Measurements from ENCODE around the gene PLEKHH1. TPM values are rescaled to one million over a fixed set of nuclear protein-coding genes. Genes with fewer than 3 reads are reported as not detected.

Gene PLEKHH1
- total and polyA plus RNA-seq, 2 of the 8 experiments (the other 6 are each of a cell fraction or from before 2014, with no cell fraction given), result 28.3 to 33.3 TPM

GRCh38 chr14:67571991-67572323 is 38.9 kb downstream of the PLEKHH1 start:
- Histone ChIP-seq H3K4me3 (ENCODE audit: extremely low read depth in 1 of 4, insufficient read depth in 2 of 4, low read depth in 3 of 4, low read length in 4 of 4) (no peak overlapping the region), H3K79me2 (ENCODE audit: control insufficient read depth in 1 of 2, insufficient read depth in 2 of 2, low read length in 2 of 2) (no peaks in the 10 kb centered on the region), H2BK15ac (ENCODE audit: low read length) (no peak overlapping the region), H4K91ac (replicated peaks; ENCODE audit: insufficient read length, low read length) (no peak overlapping the region), H3K56ac (replicated peaks; ENCODE audit: insufficient read length, low read depth, low read length) (no peak overlapping the region), H3K23ac (ENCODE audit: insufficient read length) (no peak overlapping the region), H3K4ac (replicated peaks; ENCODE audit: insufficient read length, low read depth, low read length) (no peak overlapping the region), H3K14ac (ENCODE audit: insufficient read length) (no peak overlapping the region), H3K9me3 (ENCODE audit: insufficient read depth in 2 of 2, low read depth in 1 of 2, low read length in 1 of 2) (no peaks in the 10 kb centered on the region), H4K20me1 (replicated peaks in 1 of 2; ENCODE audit: control insufficient read depth in 1 of 2, insufficient read depth in 2 of 2, low read length in 2 of 2) (peaks cover 2 to 3% of the 10 kb centered on the region in 2 experiments), H2AK5ac (ENCODE audit: low read depth, low read length) (no peak overlapping the region), H2BK5ac (ENCODE audit: low read depth, low read length) (no peak overlapping the region), H2BK120ac (replicated peaks; ENCODE audit: low read depth, low read length) (no peak overlapping the region), H4K8ac (ENCODE audit: extremely low read depth, insufficient read depth, low read length) (no peak overlapping the region), H2BK12ac (ENCODE audit: low read depth, low read length) (no peak overlapping the region), H3K36me3 (ENCODE audit: control insufficient read depth in 2 of 4, insufficient read depth in 4 of 4, low read length in 3 of 4) (peaks cover 3 to 7% (median 4%) of the 10 kb centered on the region in 4 experiments; a peak in 3 of 8 replicates), H2AFZ (ENCODE audit: low read length) (no peak overlapping the region), H2BK20ac (ENCODE audit: low read length) (no peak overlapping the region), H3K4me2 (ENCODE audit: insufficient read depth in 1 of 2, low read depth in 2 of 2, low read length in 2 of 2) (no peak overlapping the region), H4K5ac (ENCODE audit: insufficient read length, low read depth, low read length) (no peak overlapping the region), H3K27me3 (replicated peaks in 1 of 4; ENCODE audit: control insufficient read depth in 3 of 4, extremely low read depth in 1 of 4, insufficient read depth in 3 of 4, low read length in 3 of 4) (no peaks in the 10 kb centered on the region), H3K9ac (replicated peaks in 1 of 4; ENCODE audit: extremely low read depth in 1 of 4, low read depth in 3 of 4, low read length in 3 of 4) (no peak overlapping the region), H3K18ac (ENCODE audit: extremely low read depth, low read length) (no peak overlapping the region), H3K4me1 (replicated peaks in 1 of 4; ENCODE audit: control insufficient read depth in 3 of 4, insufficient read depth in 4 of 4, low read length in 3 of 4) (no peaks in the 10 kb centered on the region), H3K27ac (ENCODE audit: low read depth, low read length) (no peak overlapping the region), H3K79me1 (ENCODE audit: low read depth, low read length) (no peaks in the 10 kb centered on the region), H3K23me2 (ENCODE audit: low read depth, low read length) (no peaks in the 10 kb centered on the region)
- DNase-seq (ENCODE audit: low read depth in 1 of 2, low spot score in 2 of 2) (no peak), FAIRE-seq (no peak)
- POLR2A ChIA-PET (ENCODE audit: partially characterized antibody), result interaction anchor here (0.7 to 2.8 kb wide), 5 partner anchors 12 to 43 kb away, joined by 3 to 10 read pairs (median 3); partner anchors contain the start of gene PLEKHH1
- TF ChIP-seq ASH2L (IDR thresholded peaks at IDR 0.05; ENCODE audit: low read length) (no peak), RNF2 (IDR thresholded peaks at IDR 0.05; ENCODE audit: borderline replicate concordance, low read depth, low read length, missing control alignments, poor library complexity, severe bottlenecking) (no peak), FOSL1 (IDR thresholded peaks at IDR 0.05; ENCODE audit: insufficient read depth, low read depth, low read length) (no peak), SAP30 (IDR thresholded peaks at IDR 0.05; ENCODE audit: insufficient read depth, insufficient replicate concordance, low read length) (no peak), SP2 (IDR thresholded peaks at IDR 0.05; ENCODE audit: low read length) (no peak), RFX5 (IDR thresholded peaks at IDR 0.05; ENCODE audit: borderline replicate concordance, low read depth, low read length) (no peak), JUN (IDR thresholded peaks at IDR 0.05; ENCODE audit: low read depth, low read length) (no peak)
- CTCF ChIA-PET (ENCODE audit: partially characterized antibody), result interaction anchor here (0.7 to 28.8 kb wide), 34 partner anchors 10 to 217 kb away, joined by 3 to 924 read pairs (median 7); partner anchors contain the start of genes ARG2, PIGH and PLEKHH1
- WGBS, 2 experiments (ENCODE audit: extremely low coverage in 1 of 2, insufficient coverage in 1 of 2, insufficient read length in 1 of 2, insufficient replicate concordance in 2 of 2, low coverage in 1 of 2, low lambda C conversion rate in 2 of 2, missing lambda C conversion rate in 1 of 2), result 85% methylated on average over 8 of the region's 19 CpGs; no CpG with 5 or more reads in 1 of the 2 experiments
